OCI-LY3 (cell line): Measurements from ENCODE around the gene FTSJ1.

Experiments
- CTCF ChIP-seq: fragments of 200-600, 300-600 bp; sonication (generic); IDR thresholded peaks from 2 replicates; pipeline ENCODE4 v1.5.1; 2014; ENCODE audit warnings: antibody characterized with exemption, low read length, low read depth
- EZH2phosphoT487 ChIP-seq: fragments of 200-600 bp; shearing (Covaris generic); IDR thresholded peaks from 2 replicates; pipeline ENCODE4 v1.6.1; 2018; ENCODE audit warnings: antibody characterized with exemption, mixed run types, low read depth

DNA sequence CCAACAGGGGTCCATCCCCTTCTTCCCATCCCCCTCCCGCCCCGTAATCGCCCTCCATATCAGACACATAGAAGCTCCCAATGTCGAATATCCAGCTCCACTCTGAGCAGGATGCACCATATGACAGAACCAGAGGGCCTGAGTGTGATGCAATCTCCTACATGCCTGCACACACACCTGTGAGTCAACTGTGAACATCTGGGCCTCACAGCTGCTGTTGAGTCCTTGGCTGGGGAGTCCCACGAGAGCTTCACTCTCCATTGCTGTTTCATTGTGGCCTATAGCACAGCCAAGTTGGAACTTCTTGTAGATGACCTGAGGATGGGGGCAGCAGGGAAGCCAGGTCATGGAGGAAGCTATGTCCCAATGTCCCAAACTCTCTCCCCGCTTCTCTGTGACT lies 14.2 kb upstream of the FTSJ1 start:
- no peak for TF ChIP-seq CTCF
- no peak for TF ChIP-seq EZH2phosphoT487
